ENCODE results near the gene WIPF1. TPM values are rescaled to one million over a fixed set of nuclear protein-coding genes. Genes with fewer than 3 reads are reported as not detected.

The WIPF1 gene
- polyA plus RNA-seq, 1 of the 3 experiments (the other 2 are of a cell fraction): 56.7 TPM

GRCh38 chr2:174580951-174581350, 16.7 kb downstream of the WIPF1 start:
- Histone ChIP-seq H3K27me3 (ENCODE audit: insufficient read depth) (no peaks in the 10 kb centered on the region), H3K9ac (no peak overlapping the region), H3K79me2 (ENCODE audit: insufficient read depth) (no peaks in the 10 kb centered on the region), H2AFZ (ENCODE audit: low read depth) (no peak overlapping the region), H3K27ac (ENCODE audit: low read depth in 2 of 2, low read length in 1 of 2) (peak overlapping the region in 1 of 2 experiments; percentile 61; a peak in 1 of 4 replicates), H3K9me3 (no peaks in the 10 kb centered on the region), H3K4me1 (ENCODE audit: control insufficient read depth in 1 of 2, insufficient read depth in 2 of 2, low read depth in 1 of 2, low read length in 1 of 2) (peaks cover 0 to 10% of the 10 kb centered on the region in 2 experiments; a peak in 2 of 4 replicates), H3F3A (replicated peaks; ENCODE audit: insufficient read depth) (peaks cover 15% of the 10 kb centered on the region), H3K9me2 (no peaks in the 10 kb centered on the region), H3K4me2 (no peak overlapping the region), H3K4me3 (ENCODE audit: low read depth in 2 of 2, low read length in 1 of 2) (no peak overlapping the region), H3K36me3 (replicated peaks in 1 of 2; ENCODE audit: control insufficient read depth in 1 of 2, insufficient read depth in 2 of 2, low read length in 1 of 2) (peaks cover 46 to 58% of the 10 kb centered on the region in 2 experiments), H4K20me1 (ENCODE audit: insufficient read depth) (no peaks in the 10 kb centered on the region)
- 100% methylated on average over 2 of the region's 2 CpGs for WGBS (ENCODE audit: low lambda C conversion rate)
- ChIA-PET CTCF (interaction anchor here (0.8 to 13.3 kb wide), 5 partner anchors 13 to 119 kb away, joined by 3 to 180 read pairs (median 5); no protein-coding TSS in a partner anchor), POLR2A (no interaction called here)
- no peak for DNase-seq
- TF ChIP-seq EZH2phosphoT487 (IDR thresholded peaks at IDR 0.05; ENCODE audit: borderline replicate concordance, low read depth) (no peak), GATA2 (CRISPR knock-in tag; IDR thresholded peaks at IDR 0.05) (no peak), SMC3 (IDR thresholded peaks at IDR 0.05; ENCODE audit: low read depth, low read length) (no peak), NRF1 (IDR thresholded peaks at IDR 0.05; ENCODE audit: low read depth, low read length) (no peak), REST (IDR thresholded peaks at IDR 0.05; ENCODE audit: low read depth, low read length) (no peak), MEF2A (IDR thresholded peaks at IDR 0.05; ENCODE audit: borderline replicate concordance, low read depth) (no peak), RCOR1 (IDR thresholded peaks at IDR 0.05; ENCODE audit: low read length) (no peak), POLR2AphosphoS5 (IDR thresholded peaks at IDR 0.05; ENCODE audit: low read depth, low read length) (no peak), EP300 (IDR thresholded peaks at IDR 0.05; ENCODE audit: borderline replicate concordance in 1 of 2, low read depth in 1 of 2, low read length in 1 of 2) (no peak), JUND (IDR thresholded peaks at IDR 0.05) (no peak)

- H4K20me1 ChIP-seq (ENCODE audit: insufficient read depth): no peaks in the 10 kb centered on the region
- CTCF ChIA-PET: interaction anchor here (0.6 to 13.3 kb wide), 39 partner anchors 9 to 411 kb away, joined by 3 to 180 read pairs (median 4); partner anchors contain the start of gene WIPF1
- peak; percentile 51 for DNase-seq
- H3K27ac ChIP-seq (ENCODE audit: low read depth in 2 of 2, low read length in 1 of 2): peak overlapping the region; percentile 4 to 7; a peak in 3 of 4 replicates
- H3K79me2 ChIP-seq (ENCODE audit: insufficient read depth): no peaks in the 10 kb centered on the region
- peaks cover 15% of the 10 kb centered on the region for H3F3A ChIP-seq (replicated peaks; ENCODE audit: insufficient read depth)
- no peaks in the 10 kb centered on the region for H3K9me3 ChIP-seq
- POLR2A ChIA-PET: interaction anchor here (0.6 kb wide), 1 partner anchor 427 kb away, joined by 3 read pairs; the partner anchor contains the start of gene CHN1
- no peak overlapping the region for H3K4me3 ChIP-seq (ENCODE audit: low read depth in 2 of 2, low read length in 1 of 2)
- H3K9ac ChIP-seq: no peak overlapping the region
- H3K4me2 ChIP-seq: no peak overlapping the region
- no peak for TF ChIP-seq PBX3 (IDR thresholded peaks at IDR 0.05)
- no peak for TF ChIP-seq NFIC (IDR thresholded peaks at IDR 0.05; ENCODE audit: borderline replicate concordance)
- TF ChIP-seq SMC3 (IDR thresholded peaks at IDR 0.05; ENCODE audit: low read depth, low read length): peak; percentile 72
- TF ChIP-seq RFX5 (IDR thresholded peaks at IDR 0.05; ENCODE audit: low read length): no peak
- no peak for TF ChIP-seq CHD2 (IDR thresholded peaks at IDR 0.05; ENCODE audit: low read length, partially characterized antibody)
- peak; percentile 80 for TF ChIP-seq CTCF (IDR thresholded peaks at IDR 0.05)
- TF ChIP-seq FOXJ3 (CRISPR knock-in tag; IDR thresholded peaks at IDR 0.05): no peak
- TF ChIP-seq RAD21 (IDR thresholded peaks at IDR 0.05; ENCODE audit: low read length): peak; percentile 91
- H3K4me1 ChIP-seq (ENCODE audit: control insufficient read depth in 1 of 2, insufficient read depth in 2 of 2, low read depth in 1 of 2, low read length in 1 of 2): no peaks in the 10 kb centered on the region; a peak in 2 of 4 replicates
- no peak overlapping the region for H2AFZ ChIP-seq (ENCODE audit: low read depth)
- no peaks in the 10 kb centered on the region for H3K9me2 ChIP-seq
- H3K27me3 ChIP-seq (ENCODE audit: insufficient read depth): no peaks in the 10 kb centered on the region
- H3K36me3 ChIP-seq (replicated peaks in 1 of 2; ENCODE audit: control insufficient read depth in 1 of 2, insufficient read depth in 2 of 2, low read length in 1 of 2): peaks cover 51 to 57% of the 10 kb centered on the region in 2 experiments
These were observed 19.5 kb downstream of the WIPF1 start for GRCh38 chr2:174577967-174578589.
